Heart right ventricle (tissue), 16 donors: Measurements from ENCODE around the gene KLK10. TPM values are rescaled to one million over a fixed set of nuclear protein-coding genes. Genes with fewer than 3 reads are reported as not detected.
"Not testable (repeated sequence)": the region's sequence is repeated elsewhere in the genome, so short reads cannot be mapped to it uniquely, and the experiment has no call there.

Source experiments
- ATAC-seq, 8 donors: fragments of 200-7000 bp; cut with Tn5 transposase; one replicate each; pipeline ENCODE4 v1.9.1; 2020; ENCODE audit warnings: mild to moderate bottlenecking in 8 of 8, moderate library complexity in 8 of 8, moderate number of reproducible peaks in 1 of 8
- DNase-seq, 2 donors: peaks; one replicate each; pipeline ENCODE4 v3.0.0-alpha.2; 2020
- H3K27ac ChIP-seq, 10 donors: fragments of 200-600 bp; sonication (generic) in 2 of 10; one replicate each; pipeline versions ENCODE4 v1.5.0 to v1.8.0; 2020 to 2022; ENCODE audit warnings: mild to moderate bottlenecking in 3 of 10
- H3K27me3 ChIP-seq, 7 donors: fragments of 200-600 bp; one replicate each; pipeline ENCODE4 v1.8.0; 2021 to 2022; ENCODE audit warnings: mild to moderate bottlenecking in 2 of 7
- H3K36me3 ChIP-seq, 9 donors: fragments of 200-600 bp; sonication (generic) in 1 of 9; one replicate each; pipeline versions ENCODE4 v1.5.0 to v1.8.0; 2020 to 2022; ENCODE audit warnings: mild to moderate bottlenecking in 2 of 9
- H3K4me1 ChIP-seq, 9 donors: fragments of 200-600 bp; sonication (generic) in 1 of 9; one replicate each; pipeline versions ENCODE4 v1.5.0 to v1.8.0; 2020 to 2022; ENCODE audit warnings: mild to moderate bottlenecking in 4 of 9
- H3K4me3 ChIP-seq, 10 donors: fragments of 200-600 bp; sonication (generic) in 2 of 10; one replicate each; pipeline versions ENCODE4 v1.5.0 to v1.8.0; 2020 to 2022; ENCODE audit warnings: mild to moderate bottlenecking in 7 of 10, moderate library complexity in 2 of 10
- H3K9me3 ChIP-seq, 11 donors: fragments of 200-600 bp in 10 of 11; sonication (generic) in 2 of 11; one replicate each; pipeline versions ENCODE4 v1.5.0 to v1.8.0; 2013 to 2022; ENCODE audit warnings: mild to moderate bottlenecking in 2 of 11, control low read depth in 1 of 11, moderate library complexity in 1 of 11
- WGBS, 2 donors: extraction: QIAGEN DNeasy Blood & Tissue Kit; methylation state at CpG; one replicate each; pipeline ENCODE4 v1.1.7; 2013; ENCODE audit warnings: inconsistent platforms in 1 of 2; 5-methylcytosine and 5-hydroxymethylcytosine counted together
- intact Hi-C, 10 donors: fragments of 100-400 bp; cut with DNase I; formaldehyde crosslinking; loops; one replicate each; pipeline versions ENCODE4 v1.11.1 to v1.14.2; 2022
- polyA plus RNA-seq, 2 donors: library from polyadenylated mRNA; stranded (reverse); fragments of 200-250 nt; gene quantifications; one replicate each; pipeline ENCODE4 v1.2.3, GENCODE V29; 2013
- total RNA-seq, 10 donors: library from RNA; stranded (reverse); fragmentation: NEBNext Ultra II Directional in 3 of 10; extraction: Animal tissue kit (Norgen Biotek cat#: 25700) in 3 of 10; gene quantifications; one replicate each; pipeline versions ENCODE4 v1.2.1 to v1.2.4, GENCODE V29; 2021 to 2023
- TF ChIP-seq, protein P1 (sequence below), 9 donors: fragments of 200-600 bp; sonication (generic) in 2 of 9; IDR thresholded peaks; one replicate each; pipeline versions ENCODE4 v1.5.0 to v1.8.0; 2021 to 2022; ENCODE audit warnings: antibody characterized with exemption in 9 of 9, mild to moderate bottlenecking in 5 of 9, moderate library complexity in 1 of 9
- donor health status: Arrhythmogenic right ventricular cardiomyopathy.
- donor health status: ischemic (EF 13 %, LVEDD 7.1; RV severe dilation, severe dysfunction).
- donor health status: healthy with polysubstance abuse.
- donor health status: DM: no; HTN: yes; CAD: no.
- donor health status: DM: no; HTN: no; CAD: no.
- donor health status: ischemic (EF 25% LVEDD 6.9; RV normal size, moderate dysfunction).
- donor health status: ischemic (EF 25% LVEDD 5.7; RV mildly dilated, moderate dysfunction).
- donor health status: healthy.
- donor health status: DM: yes; HTN: yes; CAD: no.
- donor health status: Ischemic cardiomyopathy.
- donor health status: ischemic (EF 35%, LVEDD 5.7; RV mildly dilated, moderate dysfunction).
- donor health status: nonischemic (EF 11% LVEDD 7.7; RV severe dilation, severe dysfunction).
- donor health status: DM: yes; HTN: yes; CAD: no.
- donor health status: PGD.
- donor health status: ischemic (EF 29% LVEDD 5.4; RV normal size, mild dysfunction).
- donor health status: nonischemic (EF 23%, LVEDD 6.1; RV moderate dilation, normal function).

Gene KLK10
- total and polyA plus RNA-seq, 12 donors, result 0.16 to 1.8 (median 0.42) TPM; not detected in 6

DNA sequence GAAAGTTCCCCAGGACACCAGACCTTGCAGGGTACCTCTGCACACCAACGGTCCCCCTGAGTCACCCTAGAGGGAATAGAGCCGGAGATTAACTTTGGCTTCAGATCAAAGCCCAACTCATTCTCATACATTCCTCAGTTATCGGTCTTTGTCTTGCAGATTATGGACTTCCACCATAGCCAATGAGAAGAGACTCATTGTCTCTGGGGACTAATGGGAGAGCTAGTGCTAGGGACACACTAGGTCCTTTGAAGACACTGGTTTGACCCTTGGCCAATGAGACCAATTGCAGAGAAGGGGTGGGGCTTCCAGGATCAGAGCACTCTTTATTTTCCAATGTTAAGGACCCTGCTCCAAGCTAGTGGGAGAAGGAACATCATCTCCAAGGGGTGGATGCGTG lies 41.9 kb downstream of the KLK10 start:
- H3K9me3 ChIP-seq, result no peaks in the 10 kb centered on the region
- 61 to 68% methylated on average over 4 of the region's 4 CpGs for WGBS, 2 donors
- no peak overlapping the region for H3K27ac ChIP-seq
- no peaks in the 10 kb centered on the region for H3K36me3 ChIP-seq
- H3K27me3 ChIP-seq, result peaks cover 0 to 52% (median 33%) of the 10 kb centered on the region in 7 donors
- intact Hi-C loops, result no loop called here
- no peaks in the 10 kb centered on the region for H3K4me1 ChIP-seq
- ATAC-seq (no peak), DNase-seq (no peak)
- no peak overlapping the region for H3K4me3 ChIP-seq
- TF ChIP-seq, protein P1, sequence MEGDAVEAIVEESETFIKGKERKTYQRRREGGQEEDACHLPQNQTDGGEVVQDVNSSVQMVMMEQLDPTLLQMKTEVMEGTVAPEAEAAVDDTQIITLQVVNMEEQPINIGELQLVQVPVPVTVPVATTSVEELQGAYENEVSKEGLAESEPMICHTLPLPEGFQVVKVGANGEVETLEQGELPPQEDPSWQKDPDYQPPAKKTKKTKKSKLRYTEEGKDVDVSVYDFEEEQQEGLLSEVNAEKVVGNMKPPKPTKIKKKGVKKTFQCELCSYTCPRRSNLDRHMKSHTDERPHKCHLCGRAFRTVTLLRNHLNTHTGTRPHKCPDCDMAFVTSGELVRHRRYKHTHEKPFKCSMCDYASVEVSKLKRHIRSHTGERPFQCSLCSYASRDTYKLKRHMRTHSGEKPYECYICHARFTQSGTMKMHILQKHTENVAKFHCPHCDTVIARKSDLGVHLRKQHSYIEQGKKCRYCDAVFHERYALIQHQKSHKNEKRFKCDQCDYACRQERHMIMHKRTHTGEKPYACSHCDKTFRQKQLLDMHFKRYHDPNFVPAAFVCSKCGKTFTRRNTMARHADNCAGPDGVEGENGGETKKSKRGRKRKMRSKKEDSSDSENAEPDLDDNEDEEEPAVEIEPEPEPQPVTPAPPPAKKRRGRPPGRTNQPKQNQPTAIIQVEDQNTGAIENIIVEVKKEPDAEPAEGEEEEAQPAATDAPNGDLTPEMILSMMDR (IDR thresholded peaks at IDR 0.05), result no peak

DNA sequence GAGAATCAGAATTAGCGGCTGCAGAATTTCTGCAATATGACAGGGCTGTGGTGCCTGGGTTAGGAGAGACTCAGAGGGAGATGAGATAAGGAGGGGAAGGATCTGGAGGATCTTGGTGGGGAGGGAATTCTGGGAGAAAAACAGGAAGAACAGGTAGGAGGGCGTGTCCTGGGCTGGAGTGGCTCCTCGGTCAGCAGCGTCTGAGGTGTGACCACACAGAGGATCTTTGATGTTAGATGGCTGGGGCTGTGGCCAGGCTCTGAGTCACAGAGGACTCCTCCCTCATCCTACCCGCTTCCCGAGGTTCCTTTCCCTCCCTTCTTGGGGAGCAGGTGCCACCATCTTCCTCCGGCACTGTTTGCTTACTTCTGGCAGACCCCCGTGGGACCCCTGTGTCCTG lies 43.7 kb downstream of the KLK10 start:
- no peaks in the 10 kb centered on the region for H3K36me3 ChIP-seq
- TF ChIP-seq, protein P1 (IDR thresholded peaks at IDR 0.05), result no peak
- ATAC-seq (no peak), DNase-seq (no peak)
- H3K9me3 ChIP-seq, result no peaks in the 10 kb centered on the region
- intact Hi-C loops, result no loop called here
- H3K4me1 ChIP-seq, result no peaks in the 10 kb centered on the region
- WGBS, 2 donors, result 14 to 17% methylated on average over 8 of the region's 8 CpGs
- no peak overlapping the region for H3K4me3 ChIP-seq
- H3K27me3 ChIP-seq, result peaks cover 0 to 57% (median 49%) of the 10 kb centered on the region in 7 donors
- H3K27ac ChIP-seq, result no peak overlapping the region

DNA sequence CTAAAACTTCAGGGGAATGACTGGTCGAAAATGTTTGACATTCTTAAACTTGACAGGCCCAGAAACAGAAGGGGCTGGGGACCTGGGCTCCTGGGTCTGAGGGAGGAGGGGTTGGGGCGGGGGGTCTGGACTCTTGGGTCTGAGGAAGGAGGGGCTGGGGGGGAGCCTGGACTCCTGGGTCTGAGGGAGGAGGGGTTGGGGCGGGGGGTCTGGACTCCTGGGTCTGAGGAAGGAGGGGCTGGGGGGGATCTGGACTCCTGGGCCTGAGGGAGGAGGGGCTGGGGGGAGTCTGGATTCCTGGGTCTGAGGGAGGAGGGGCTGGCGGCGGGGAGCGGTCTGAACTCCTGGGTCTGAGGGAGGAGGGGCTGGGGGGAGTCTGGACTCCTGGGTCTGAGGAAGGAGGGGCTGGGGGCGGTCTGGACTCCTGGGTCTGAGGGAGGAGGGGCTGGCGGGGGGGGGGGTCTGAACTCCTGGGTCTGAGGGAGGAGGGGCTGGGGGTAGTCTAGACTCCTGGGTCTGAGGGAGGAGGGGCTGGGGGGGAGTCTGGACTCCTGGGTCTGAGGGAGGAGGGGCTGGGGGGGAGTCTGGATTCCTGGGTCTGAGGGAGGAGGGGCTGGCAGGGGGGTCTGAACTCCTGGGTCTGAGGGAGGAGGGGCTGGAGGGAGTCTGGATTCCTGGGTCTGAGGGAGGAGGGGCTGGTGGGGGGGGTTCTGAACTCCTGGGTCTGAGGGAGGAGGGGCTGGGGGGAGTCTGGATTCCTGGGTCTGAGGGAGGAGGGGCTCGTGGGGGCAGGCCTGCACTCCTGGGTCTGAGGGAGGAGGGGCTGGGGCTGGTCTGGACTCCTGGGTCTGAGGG lies 44.6 kb downstream of the KLK10 start:
- no peaks in the 10 kb centered on the region for H3K9me3 ChIP-seq
- DNase-seq (no peak), ATAC-seq (no peak)
- intact Hi-C loops, result no loop called here
- no peaks in the 10 kb centered on the region for H3K36me3 ChIP-seq
- no peaks in the 10 kb centered on the region for H3K4me1 ChIP-seq
- WGBS, 2 donors, result 49 to 58% methylated on average over 8 to 9 of the region's 9 CpGs
- no peak overlapping the region for H3K4me3 ChIP-seq
- TF ChIP-seq, protein P1 (IDR thresholded peaks at IDR 0.05), result no peak
- peaks cover 0 to 65% (median 54%) of the 10 kb centered on the region in 7 donors for H3K27me3 ChIP-seq
- no peak overlapping the region for H3K27ac ChIP-seq

DNA sequence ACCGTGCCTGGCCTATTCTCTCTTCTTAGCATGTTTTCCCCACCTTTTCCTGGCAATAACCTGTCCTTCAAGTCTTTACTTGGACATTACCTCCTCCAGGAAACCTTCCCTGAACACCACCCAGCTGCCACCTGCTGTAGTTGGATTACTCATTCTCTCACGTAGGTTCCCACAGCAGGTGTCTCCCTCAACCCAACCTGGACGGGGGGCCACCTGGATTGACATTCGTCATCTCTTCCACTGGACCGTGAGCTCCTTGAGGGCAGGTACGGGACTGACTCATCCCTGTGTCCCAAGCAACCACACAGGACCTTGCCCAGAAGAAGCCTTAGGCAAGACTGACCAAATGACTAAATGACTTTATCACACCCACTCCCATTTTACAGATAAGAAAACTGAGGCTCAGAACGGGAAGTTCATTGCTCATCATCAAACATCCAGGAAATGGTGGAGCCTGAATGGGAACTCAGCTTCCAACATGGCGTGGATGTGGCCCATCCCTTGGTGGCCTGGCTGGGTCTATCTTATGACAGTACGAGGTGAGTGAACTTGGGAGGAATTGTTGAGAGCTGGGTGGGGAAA lies 46.6 kb downstream of the KLK10 start:
- 79% methylated on average over 9 of the region's 9 CpGs for WGBS, 2 donors
- no peaks in the 10 kb centered on the region for H3K36me3 ChIP-seq
- ATAC-seq (no peak), DNase-seq (no peak)
- TF ChIP-seq, protein P1 (IDR thresholded peaks at IDR 0.05), result no peak
- H3K27ac ChIP-seq, result no peak overlapping the region
- H3K27me3 ChIP-seq, result peaks cover 0 to 75% (median 63%) of the 10 kb centered on the region in 7 donors
- intact Hi-C loops, result no loop called here
- H3K4me3 ChIP-seq, result no peak overlapping the region
- H3K4me1 ChIP-seq, result no peaks in the 10 kb centered on the region
- H3K9me3 ChIP-seq, result no peaks in the 10 kb centered on the region

DNA sequence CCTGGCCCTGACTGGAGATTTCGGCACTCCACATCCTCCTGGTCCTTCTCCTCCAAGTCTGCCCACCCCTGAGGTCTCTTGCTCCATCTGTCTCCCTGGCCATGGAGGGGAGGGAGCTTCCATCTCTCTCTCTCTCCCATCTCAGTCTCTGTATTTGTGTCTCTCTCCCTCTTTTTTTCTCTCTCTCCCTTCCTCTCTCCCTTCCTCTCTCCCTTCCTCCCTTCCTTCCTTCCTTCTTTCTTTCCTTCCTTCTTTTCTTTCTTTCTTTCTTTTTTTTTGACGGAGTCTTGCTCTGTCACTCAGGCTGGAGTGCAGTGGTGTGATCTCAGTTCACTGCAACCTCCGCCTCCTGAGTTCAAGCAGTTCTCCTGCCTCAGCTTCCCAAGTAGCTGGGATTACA lies 49.7 kb downstream of the KLK10 start:
- peaks cover 0 to 72% (median 58%) of the 10 kb centered on the region in 7 donors for H3K27me3 ChIP-seq
- H3K27ac ChIP-seq, DNase-seq, ATAC-seq, H3K36me3 ChIP-seq, H3K4me1 ChIP-seq, H3K9me3 ChIP-seq, H3K4me3 ChIP-seq, intact Hi-C loops: not testable (repeated sequence)
- WGBS, 2 donors, result 77 to 86% methylated on average over 3 of the region's 3 CpGs
